ENCODE results near the gene RPA1.

RPA1 gene

GRCh38 chr17:1937461-1937860 is 107.7 kb downstream of the RPA1 start:
- TF ChIP-seq CTCF (IDR thresholded peaks at IDR 0.05; ENCODE audit: insufficient read depth, low read length, poor library complexity, severe bottlenecking) (no peak), EZH2phosphoT487 (conservative IDR thresholded peaks at IDR 0.05; ENCODE audit: low read length) (no peak)
- Histone ChIP-seq H2AFZ (ENCODE audit: low read depth, low read length, severe bottlenecking) (no peak overlapping the region), H3K27ac (ENCODE audit: low read depth, low read length) (no peak overlapping the region), H3K4me2 (ENCODE audit: low read depth, low read length, poor library complexity, severe bottlenecking) (no peak overlapping the region), H3K36me3 (ENCODE audit: low read length) (no peaks in the 10 kb centered on the region), H4K20me1 (ENCODE audit: low read depth, low read length) (no peaks in the 10 kb centered on the region), H3K9ac (ENCODE audit: low read length) (no peak overlapping the region), H3K79me2 (ENCODE audit: insufficient read depth, low read length) (no peaks in the 10 kb centered on the region), H3F3A (ENCODE audit: insufficient read depth) (no peaks in the 10 kb centered on the region), H3K4me3 (ENCODE audit: insufficient read depth, low read length, poor library complexity, severe bottlenecking) (no peak overlapping the region), H3K9me2 (replicated peaks; ENCODE audit: insufficient read depth, low read length) (no peaks in the 10 kb centered on the region), H3K27me3 (ENCODE audit: low read length) (no peaks in the 10 kb centered on the region), H3K9me3 (ENCODE audit: insufficient read depth, low read length) (no peaks in the 10 kb centered on the region)

- Histone ChIP-seq H3K9me2 (replicated peaks; ENCODE audit: insufficient read depth, low read length) (no peaks in the 10 kb centered on the region), H3K27me3 (ENCODE audit: low read length) (no peaks in the 10 kb centered on the region), H3K4me2 (ENCODE audit: low read depth, low read length, poor library complexity, severe bottlenecking) (no peak overlapping the region), H3F3A (ENCODE audit: insufficient read depth) (no peaks in the 10 kb centered on the region), H3K36me3 (ENCODE audit: low read length) (no peaks in the 10 kb centered on the region), H4K20me1 (ENCODE audit: low read depth, low read length) (no peaks in the 10 kb centered on the region), H2AFZ (ENCODE audit: low read depth, low read length, severe bottlenecking) (no peak overlapping the region), H3K9ac (ENCODE audit: low read length) (no peak overlapping the region), H3K4me3 (ENCODE audit: insufficient read depth, low read length, poor library complexity, severe bottlenecking) (no peak overlapping the region), H3K9me3 (ENCODE audit: insufficient read depth, low read length) (no peaks in the 10 kb centered on the region), H3K27ac (ENCODE audit: low read depth, low read length) (no peak overlapping the region), H3K79me2 (ENCODE audit: insufficient read depth, low read length) (no peaks in the 10 kb centered on the region)
- TF ChIP-seq CTCF (IDR thresholded peaks at IDR 0.05; ENCODE audit: insufficient read depth, low read length, poor library complexity, severe bottlenecking) (no peak), EZH2phosphoT487 (conservative IDR thresholded peaks at IDR 0.05; ENCODE audit: low read length) (no peak)
Measured at GRCh38 chr17:1939981-1940809, 110.4 kb downstream of the RPA1 start.

- TF ChIP-seq EZH2phosphoT487 (conservative IDR thresholded peaks at IDR 0.05; ENCODE audit: low read length) = no peak
- TF ChIP-seq CTCF (IDR thresholded peaks at IDR 0.05; ENCODE audit: insufficient read depth, low read length, poor library complexity, severe bottlenecking) = no peak
- H3K9me2 ChIP-seq (replicated peaks; ENCODE audit: insufficient read depth, low read length) = no peaks in the 10 kb centered on the region
- H3K36me3 ChIP-seq (ENCODE audit: low read length) = no peaks in the 10 kb centered on the region
- H2AFZ ChIP-seq (ENCODE audit: low read depth, low read length, severe bottlenecking) = no peak overlapping the region
- H3K4me2 ChIP-seq (ENCODE audit: low read depth, low read length, poor library complexity, severe bottlenecking) = no peak overlapping the region
- H3K27ac ChIP-seq (ENCODE audit: low read depth, low read length) = no peak overlapping the region
- no peak overlapping the region for H3K9ac ChIP-seq (ENCODE audit: low read length)
- no peaks in the 10 kb centered on the region for H4K20me1 ChIP-seq (ENCODE audit: low read depth, low read length)
- no peaks in the 10 kb centered on the region for H3K79me2 ChIP-seq (ENCODE audit: insufficient read depth, low read length)
- H3K9me3 ChIP-seq (ENCODE audit: insufficient read depth, low read length) = no peaks in the 10 kb centered on the region
- no peaks in the 10 kb centered on the region for H3K27me3 ChIP-seq (ENCODE audit: low read length)
- H3K4me3 ChIP-seq (ENCODE audit: insufficient read depth, low read length, poor library complexity, severe bottlenecking) = no peak overlapping the region
- H3F3A ChIP-seq (ENCODE audit: insufficient read depth) = no peaks in the 10 kb centered on the region
Measured at GRCh38 chr17:1940810-1941185, 111.0 kb downstream of the RPA1 start.

Measured in SU-DHL-6 (cell line).